ENCODE results near the gene C11orf71. TPM values are rescaled to one million over a fixed set of nuclear protein-coding genes. Genes with fewer than 3 reads are reported as not detected.

Gene C11orf71
- total and polyA plus RNA-seq, 9 of the 15 experiments (the other 6 are each of a cell fraction or from before 2014, with no cell fraction given), result 2.9 to 15.1 (median 9.1) TPM

DNA sequence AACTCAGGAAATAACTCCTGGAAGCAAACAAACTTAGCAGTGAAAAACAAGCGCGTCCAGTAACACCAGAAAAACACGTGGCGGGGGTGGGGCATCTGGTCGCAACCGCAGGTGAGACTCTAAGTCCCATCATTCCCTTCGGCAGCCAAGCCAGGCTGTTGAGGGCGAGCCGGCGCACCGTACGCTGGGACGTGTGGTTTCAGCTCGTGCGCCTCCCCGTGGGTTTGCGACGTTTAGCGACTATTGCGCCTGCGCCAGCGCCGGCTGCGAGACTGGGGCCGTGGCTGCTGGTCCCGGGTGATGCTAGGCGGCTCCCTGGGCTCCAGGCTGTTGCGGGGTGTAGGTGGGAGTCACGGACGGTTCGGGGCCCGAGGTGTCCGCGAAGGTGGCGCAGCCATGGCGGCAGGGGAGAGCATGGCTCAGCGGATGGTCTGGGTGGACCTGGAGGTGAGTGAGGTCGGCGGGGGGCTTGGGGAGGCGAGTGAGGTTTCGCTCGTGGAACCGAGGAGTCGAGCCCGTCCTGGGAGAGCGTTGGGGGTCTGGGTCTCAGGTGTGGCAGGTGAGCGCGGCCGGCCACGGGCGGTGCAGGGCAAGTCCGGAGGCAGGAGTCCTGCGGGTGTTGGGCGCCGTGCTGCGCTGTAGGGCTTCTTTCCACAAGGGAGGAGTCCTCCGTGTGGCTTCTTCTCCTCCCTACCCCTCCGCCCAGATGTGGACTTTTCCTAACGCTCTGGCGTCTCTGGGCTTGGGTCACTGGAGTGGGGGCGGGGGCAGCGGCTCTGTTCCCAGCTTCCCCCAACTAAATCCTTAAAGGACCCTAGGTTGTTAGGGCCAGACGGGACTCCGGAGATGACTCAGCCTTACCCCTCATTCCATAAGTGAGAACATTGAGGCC lies 39.2 kb upstream of the C11orf71 start, which contains the start of gene REXO2 (continued):
- TF ChIP-seq, protein P1, sequence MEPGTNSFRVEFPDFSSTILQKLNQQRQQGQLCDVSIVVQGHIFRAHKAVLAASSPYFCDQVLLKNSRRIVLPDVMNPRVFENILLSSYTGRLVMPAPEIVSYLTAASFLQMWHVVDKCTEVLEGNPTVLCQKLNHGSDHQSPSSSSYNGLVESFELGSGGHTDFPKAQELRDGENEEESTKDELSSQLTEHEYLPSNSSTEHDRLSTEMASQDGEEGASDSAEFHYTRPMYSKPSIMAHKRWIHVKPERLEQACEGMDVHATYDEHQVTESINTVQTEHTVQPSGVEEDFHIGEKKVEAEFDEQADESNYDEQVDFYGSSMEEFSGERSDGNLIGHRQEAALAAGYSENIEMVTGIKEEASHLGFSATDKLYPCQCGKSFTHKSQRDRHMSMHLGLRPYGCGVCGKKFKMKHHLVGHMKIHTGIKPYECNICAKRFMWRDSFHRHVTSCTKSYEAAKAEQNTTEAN (CRISPR knock-in tag; IDR thresholded peaks at IDR 0.05), result no peak; the same call in 1 of the 2 replicates
- no peak for TF ChIP-seq ZNF707 (CRISPR knock-in tag; conservative IDR thresholded peaks at IDR 0.05)
- peak; percentile 78; the same call in 1 of the 2 replicates for TF ChIP-seq LCOR (CRISPR knock-in tag; IDR thresholded peaks at IDR 0.05)
- TF ChIP-seq GABPB1 (CRISPR knock-in tag; IDR thresholded peaks at IDR 0.05), result peak; percentile 79
- peak; percentile 96 for TF ChIP-seq MXI1 (IDR thresholded peaks at IDR 0.05; ENCODE audit: low read depth, low read length)
- TF ChIP-seq, protein P2, sequence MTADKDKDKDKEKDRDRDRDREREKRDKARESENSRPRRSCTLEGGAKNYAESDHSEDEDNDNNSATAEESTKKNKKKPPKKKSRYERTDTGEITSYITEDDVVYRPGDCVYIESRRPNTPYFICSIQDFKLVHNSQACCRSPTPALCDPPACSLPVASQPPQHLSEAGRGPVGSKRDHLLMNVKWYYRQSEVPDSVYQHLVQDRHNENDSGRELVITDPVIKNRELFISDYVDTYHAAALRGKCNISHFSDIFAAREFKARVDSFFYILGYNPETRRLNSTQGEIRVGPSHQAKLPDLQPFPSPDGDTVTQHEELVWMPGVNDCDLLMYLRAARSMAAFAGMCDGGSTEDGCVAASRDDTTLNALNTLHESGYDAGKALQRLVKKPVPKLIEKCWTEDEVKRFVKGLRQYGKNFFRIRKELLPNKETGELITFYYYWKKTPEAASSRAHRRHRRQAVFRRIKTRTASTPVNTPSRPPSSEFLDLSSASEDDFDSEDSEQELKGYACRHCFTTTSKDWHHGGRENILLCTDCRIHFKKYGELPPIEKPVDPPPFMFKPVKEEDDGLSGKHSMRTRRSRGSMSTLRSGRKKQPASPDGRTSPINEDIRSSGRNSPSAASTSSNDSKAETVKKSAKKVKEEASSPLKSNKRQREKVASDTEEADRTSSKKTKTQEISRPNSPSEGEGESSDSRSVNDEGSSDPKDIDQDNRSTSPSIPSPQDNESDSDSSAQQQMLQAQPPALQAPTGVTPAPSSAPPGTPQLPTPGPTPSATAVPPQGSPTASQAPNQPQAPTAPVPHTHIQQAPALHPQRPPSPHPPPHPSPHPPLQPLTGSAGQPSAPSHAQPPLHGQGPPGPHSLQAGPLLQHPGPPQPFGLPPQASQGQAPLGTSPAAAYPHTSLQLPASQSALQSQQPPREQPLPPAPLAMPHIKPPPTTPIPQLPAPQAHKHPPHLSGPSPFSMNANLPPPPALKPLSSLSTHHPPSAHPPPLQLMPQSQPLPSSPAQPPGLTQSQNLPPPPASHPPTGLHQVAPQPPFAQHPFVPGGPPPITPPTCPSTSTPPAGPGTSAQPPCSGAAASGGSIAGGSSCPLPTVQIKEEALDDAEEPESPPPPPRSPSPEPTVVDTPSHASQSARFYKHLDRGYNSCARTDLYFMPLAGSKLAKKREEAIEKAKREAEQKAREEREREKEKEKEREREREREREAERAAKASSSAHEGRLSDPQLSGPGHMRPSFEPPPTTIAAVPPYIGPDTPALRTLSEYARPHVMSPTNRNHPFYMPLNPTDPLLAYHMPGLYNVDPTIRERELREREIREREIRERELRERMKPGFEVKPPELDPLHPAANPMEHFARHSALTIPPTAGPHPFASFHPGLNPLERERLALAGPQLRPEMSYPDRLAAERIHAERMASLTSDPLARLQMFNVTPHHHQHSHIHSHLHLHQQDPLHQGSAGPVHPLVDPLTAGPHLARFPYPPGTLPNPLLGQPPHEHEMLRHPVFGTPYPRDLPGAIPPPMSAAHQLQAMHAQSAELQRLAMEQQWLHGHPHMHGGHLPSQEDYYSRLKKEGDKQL (CRISPR knock-in tag; IDR thresholded peaks at IDR 0.05; ENCODE audit: borderline replicate concordance), result no peak
- TF ChIP-seq TCF7L2 (IDR thresholded peaks at IDR 0.05; ENCODE audit: low read depth, low read length), result no peak
- peak; percentile 51 for TF ChIP-seq RBM22 (IDR thresholded peaks at IDR 0.05; ENCODE audit: low read depth, low read length, poor library complexity, severe bottlenecking)
- TF ChIP-seq ZKSCAN3 (CRISPR knock-in tag; IDR thresholded peaks at IDR 0.05), result no peak
- TF ChIP-seq CBX2 (IDR thresholded peaks at IDR 0.05; ENCODE audit: insufficient read depth, low read length, poor library complexity, severe bottlenecking), result no peak
- TF ChIP-seq ATF1 (CRISPR knock-in tag; IDR thresholded peaks at IDR 0.05), result no peak
- peak; percentile 68 for TF ChIP-seq ATF1 (tag; IDR thresholded peaks at IDR 0.05)
- peak; percentile 91 for TF ChIP-seq CREM (IDR thresholded peaks at IDR 0.05; ENCODE audit: low read depth)
- TF ChIP-seq, protein P3, sequence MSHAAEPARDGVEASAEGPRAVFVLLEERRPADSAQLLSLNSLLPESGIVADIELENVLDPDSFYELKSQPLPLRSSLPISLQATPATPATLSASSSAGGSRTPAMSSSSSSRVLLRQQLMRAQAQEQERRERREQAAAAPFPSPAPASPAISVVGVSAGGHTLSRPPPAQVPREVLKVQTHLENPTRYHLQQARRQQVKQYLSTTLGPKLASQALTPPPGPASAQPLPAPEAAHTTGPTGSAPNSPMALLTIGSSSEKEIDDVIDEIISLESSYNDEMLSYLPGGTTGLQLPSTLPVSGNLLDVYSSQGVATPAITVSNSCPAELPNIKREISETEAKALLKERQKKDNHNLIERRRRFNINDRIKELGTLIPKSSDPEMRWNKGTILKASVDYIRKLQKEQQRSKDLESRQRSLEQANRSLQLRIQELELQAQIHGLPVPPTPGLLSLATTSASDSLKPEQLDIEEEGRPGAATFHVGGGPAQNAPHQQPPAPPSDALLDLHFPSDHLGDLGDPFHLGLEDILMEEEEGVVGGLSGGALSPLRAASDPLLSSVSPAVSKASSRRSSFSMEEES (CRISPR knock-in tag; IDR thresholded peaks at IDR 0.05), result no peak
- TF ChIP-seq CBX5 (IDR thresholded peaks at IDR 0.05; ENCODE audit: borderline replicate concordance, low read depth), result no peak
- no peak for TF ChIP-seq ZKSCAN1 (IDR thresholded peaks at IDR 0.05; ENCODE audit: low read depth, low read length)
- no peak for TF ChIP-seq CREBBP (IDR thresholded peaks at IDR 0.05; ENCODE audit: low read depth, low read length)
- no peak for TF ChIP-seq DMBX1 (CRISPR knock-in tag; IDR thresholded peaks at IDR 0.05; ENCODE audit: borderline replicate concordance)
- 0 out of 2 replicates have a peak, but pooled peaks have one; percentile 73 for TF ChIP-seq KAT7 (CRISPR knock-in tag; IDR thresholded peaks at IDR 0.05; ENCODE audit: borderline replicate concordance)
- TF ChIP-seq ZFP30 (CRISPR knock-in tag; IDR thresholded peaks at IDR 0.05; ENCODE audit: borderline replicate concordance), result no peak
